IPS-20b (cell line): Measurements from ENCODE around the gene SPRY4.

Experiments
- H3K27ac ChIP-seq: one replicate; pipeline ENCODE4 v1.5.1; 2013; ENCODE audit warnings: low read length
- H3K27me3 ChIP-seq: 2 replicates; pipeline ENCODE4 v1.6.1; 2013; ENCODE audit warnings: mild to moderate bottlenecking, low read length, inconsistent platforms; ENCODE audit not compliant: insufficient read depth
- H3K36me3 ChIP-seq: 2 replicates; pipeline ENCODE4 v1.6.1; 2013; ENCODE audit warnings: low read depth, mild to moderate bottlenecking, inconsistent platforms, low read length, moderate library complexity; ENCODE audit not compliant: insufficient read depth
- H3K4me1 ChIP-seq: 2 replicates; pipeline ENCODE4 v1.6.1; 2013; ENCODE audit warnings: mild to moderate bottlenecking, control low read depth, inconsistent platforms, low read length, moderate library complexity; ENCODE audit not compliant: insufficient read depth
- H3K4me3 ChIP-seq: 2 replicates; pipeline ENCODE4 v1.5.1; 2013; ENCODE audit warnings: mild to moderate bottlenecking, low read length, inconsistent platforms
- H3K9ac ChIP-seq: 2 replicates; pipeline ENCODE4 v1.6.1; 2013; ENCODE audit warnings: low read depth, mild to moderate bottlenecking, inconsistent platforms, low read length, moderate library complexity
- H3K9me3 ChIP-seq: 2 replicates; pipeline ENCODE4 v1.6.1; 2013; ENCODE audit warnings: mild to moderate bottlenecking, low read depth, low read length, inconsistent platforms; ENCODE audit not compliant: insufficient read depth

SPRY4 gene

GRCh38 chr5:142320851-142321560 lies 3.8 kb downstream of the SPRY4 start:
- peak overlapping the region; percentile 25 for H3K27ac ChIP-seq
- H3K4me3 ChIP-seq, result peak overlapping the region; percentile 96
- peaks cover 53% of the 10 kb centered on the region for H3K4me1 ChIP-seq
- no peaks in the 10 kb centered on the region for H3K9me3 ChIP-seq
- peaks cover 58% of the 10 kb centered on the region; the same call in 1 of the 2 replicates for H3K36me3 ChIP-seq
- peaks cover 15% of the 10 kb centered on the region; the same call in 1 of the 2 replicates for H3K27me3 ChIP-seq
- H3K9ac ChIP-seq, result peak overlapping the region; percentile 74; the same call in 1 of the 2 replicates

- Histone ChIP-seq H3K4me1 (peaks cover 55% of the 10 kb centered on the region), H3K27ac (peak overlapping the region; percentile 49), H3K27me3 (peaks cover 15% of the 10 kb centered on the region; the same call in 1 of the 2 replicates), H3K4me3 (peak overlapping the region; percentile 96), H3K36me3 (peaks cover 64% of the 10 kb centered on the region; the same call in 1 of the 2 replicates), H3K9ac (peak overlapping the region; percentile 74; the same call in 1 of the 2 replicates), H3K9me3 (no peaks in the 10 kb centered on the region)
Observed at GRCh38 chr5:142320430-142320738, 4.4 kb downstream of the SPRY4 start.

GRCh38 chr5:142319560-142320429 lies 5.0 kb downstream of the SPRY4 start:
- no peak overlapping the region for H3K27ac ChIP-seq
- no peaks in the 10 kb centered on the region for H3K9me3 ChIP-seq
- H3K27me3 ChIP-seq, result peaks cover 15% of the 10 kb centered on the region; the same call in 1 of the 2 replicates
- H3K36me3 ChIP-seq, result peaks cover 70% of the 10 kb centered on the region
- H3K4me1 ChIP-seq, result peaks cover 55% of the 10 kb centered on the region
- H3K9ac ChIP-seq, result peak overlapping the region; percentile 74; the same call in 1 of the 2 replicates
- H3K4me3 ChIP-seq, result peak overlapping the region; percentile 96

GRCh38 chr5:142319105-142319504 lies 5.7 kb downstream of the SPRY4 start:
- H3K4me1 ChIP-seq, result peaks cover 55% of the 10 kb centered on the region
- H3K36me3 ChIP-seq, result peaks cover 77% of the 10 kb centered on the region
- H3K9ac ChIP-seq, result no peak overlapping the region
- H3K27me3 ChIP-seq, result peaks cover 14% of the 10 kb centered on the region; the same call in 1 of the 2 replicates
- H3K9me3 ChIP-seq, result no peaks in the 10 kb centered on the region
- H3K4me3 ChIP-seq, result peak overlapping the region; percentile 96; the same call in 1 of the 2 replicates
- H3K27ac ChIP-seq, result no peak overlapping the region

GRCh38 chr5:142317753-142318152 lies 7.1 kb downstream of the SPRY4 start:
- H3K9ac ChIP-seq, result peak overlapping the region; percentile 17; the same call in 1 of the 2 replicates
- H3K36me3 ChIP-seq, result peaks cover 82% of the 10 kb centered on the region
- H3K27ac ChIP-seq, result no peak overlapping the region
- peaks cover 61% of the 10 kb centered on the region for H3K4me1 ChIP-seq
- no peak overlapping the region for H3K4me3 ChIP-seq
- H3K27me3 ChIP-seq, result peaks cover under 1% of the 10 kb centered on the region; the same call in 1 of the 2 replicates
- no peaks in the 10 kb centered on the region for H3K9me3 ChIP-seq

- no peaks in the 10 kb centered on the region for H3K9me3 ChIP-seq
- H3K36me3 ChIP-seq, result peaks cover 84% of the 10 kb centered on the region
- no peak overlapping the region; the same call in 1 of the 2 replicates for H3K4me3 ChIP-seq
- H3K4me1 ChIP-seq, result peaks cover 61% of the 10 kb centered on the region
- no peaks in the 10 kb centered on the region for H3K27me3 ChIP-seq
- H3K27ac ChIP-seq, result no peak overlapping the region
- no peak overlapping the region for H3K9ac ChIP-seq
Observed at GRCh38 chr5:142317173-142317572, 7.6 kb downstream of the SPRY4 start.

- Histone ChIP-seq H3K4me3 (no peak overlapping the region; the same call in 1 of the 2 replicates), H3K4me1 (peaks cover 58% of the 10 kb centered on the region), H3K9me3 (no peaks in the 10 kb centered on the region), H3K27me3 (no peaks in the 10 kb centered on the region), H3K27ac (no peak overlapping the region), H3K9ac (no peak overlapping the region), H3K36me3 (peaks cover 85% of the 10 kb centered on the region)
Observed at GRCh38 chr5:142316681-142317080, 8.1 kb downstream of the SPRY4 start.

- Histone ChIP-seq H3K9me3 (no peaks in the 10 kb centered on the region), H3K27me3 (no peaks in the 10 kb centered on the region), H3K27ac (no peak overlapping the region), H3K4me1 (peaks cover 52% of the 10 kb centered on the region), H3K4me3 (no peak overlapping the region), H3K36me3 (peaks cover 85% of the 10 kb centered on the region), H3K9ac (no peak overlapping the region)
Observed at GRCh38 chr5:142316051-142316450, 8.8 kb downstream of the SPRY4 start.

GRCh38 chr5:142315096-142315900 lies 9.5 kb downstream of the SPRY4 start:
- Histone ChIP-seq H3K9me3 (no peaks in the 10 kb centered on the region), H3K9ac (no peak overlapping the region), H3K27me3 (no peaks in the 10 kb centered on the region), H3K4me1 (peaks cover 44% of the 10 kb centered on the region), H3K4me3 (no peak overlapping the region), H3K36me3 (peaks cover 92% of the 10 kb centered on the region), H3K27ac (no peak overlapping the region)

GRCh38 chr5:142314606-142315005 lies 10.2 kb downstream of the SPRY4 start:
- Histone ChIP-seq H3K9me3 (no peaks in the 10 kb centered on the region), H3K36me3 (peaks cover 98% of the 10 kb centered on the region), H3K27me3 (no peaks in the 10 kb centered on the region), H3K27ac (no peak overlapping the region), H3K4me1 (peaks cover 37% of the 10 kb centered on the region), H3K4me3 (no peak overlapping the region), H3K9ac (no peak overlapping the region)

GRCh38 chr5:142314109-142314508 lies 10.7 kb downstream of the SPRY4 start:
- Histone ChIP-seq H3K27me3 (no peaks in the 10 kb centered on the region), H3K9ac (no peak overlapping the region), H3K27ac (no peak overlapping the region), H3K9me3 (no peaks in the 10 kb centered on the region), H3K4me3 (no peak overlapping the region), H3K4me1 (peaks cover 32% of the 10 kb centered on the region), H3K36me3 (peaks cover 98% of the 10 kb centered on the region)
